GM12801 (cell line): ENCODE results near the gene FMNL3.

ENCODE experiments used
- CTCF ChIP-seq: IDR thresholded peaks from one replicate; pipeline ENCODE4 v1.5.1; 2011; ENCODE audit warnings: control low read depth; ENCODE audit not compliant: insufficient read length; ENCODE audit errors: extremely low read depth

FMNL3 gene

GRCh38 chr12:49702676-49703215, 4.5 kb downstream of the FMNL3 start:
- no peak for TF ChIP-seq CTCF

GRCh38 chr12:49702009-49702408, 5.2 kb downstream of the FMNL3 start:
- TF ChIP-seq CTCF: no peak

- TF ChIP-seq CTCF: no peak
These were observed 8.3 kb downstream of the FMNL3 start for GRCh38 chr12:49698619-49699545.

GRCh38 chr12:49697808-49698207, 9.4 kb downstream of the FMNL3 start:
- no peak for TF ChIP-seq CTCF

- no peak for TF ChIP-seq CTCF
These were observed 10.5 kb downstream of the FMNL3 start for GRCh38 chr12:49696723-49697122.

GRCh38 chr12:49693931-49694444, 13.2 kb downstream of the FMNL3 start:
- no peak for TF ChIP-seq CTCF

GRCh38 chr12:49692851-49693250, 14.4 kb downstream of the FMNL3 start:
- TF ChIP-seq CTCF: no peak
